NCI-H1417 (cell line): ENCODE results near the gene ZNF827.

Experiments
- DNase-seq, 3 experiments: peaks; one replicate each; lab custom pipeline; 2025; lab: John Stamatoyannopoulos, UW

Gene ZNF827

DNA sequence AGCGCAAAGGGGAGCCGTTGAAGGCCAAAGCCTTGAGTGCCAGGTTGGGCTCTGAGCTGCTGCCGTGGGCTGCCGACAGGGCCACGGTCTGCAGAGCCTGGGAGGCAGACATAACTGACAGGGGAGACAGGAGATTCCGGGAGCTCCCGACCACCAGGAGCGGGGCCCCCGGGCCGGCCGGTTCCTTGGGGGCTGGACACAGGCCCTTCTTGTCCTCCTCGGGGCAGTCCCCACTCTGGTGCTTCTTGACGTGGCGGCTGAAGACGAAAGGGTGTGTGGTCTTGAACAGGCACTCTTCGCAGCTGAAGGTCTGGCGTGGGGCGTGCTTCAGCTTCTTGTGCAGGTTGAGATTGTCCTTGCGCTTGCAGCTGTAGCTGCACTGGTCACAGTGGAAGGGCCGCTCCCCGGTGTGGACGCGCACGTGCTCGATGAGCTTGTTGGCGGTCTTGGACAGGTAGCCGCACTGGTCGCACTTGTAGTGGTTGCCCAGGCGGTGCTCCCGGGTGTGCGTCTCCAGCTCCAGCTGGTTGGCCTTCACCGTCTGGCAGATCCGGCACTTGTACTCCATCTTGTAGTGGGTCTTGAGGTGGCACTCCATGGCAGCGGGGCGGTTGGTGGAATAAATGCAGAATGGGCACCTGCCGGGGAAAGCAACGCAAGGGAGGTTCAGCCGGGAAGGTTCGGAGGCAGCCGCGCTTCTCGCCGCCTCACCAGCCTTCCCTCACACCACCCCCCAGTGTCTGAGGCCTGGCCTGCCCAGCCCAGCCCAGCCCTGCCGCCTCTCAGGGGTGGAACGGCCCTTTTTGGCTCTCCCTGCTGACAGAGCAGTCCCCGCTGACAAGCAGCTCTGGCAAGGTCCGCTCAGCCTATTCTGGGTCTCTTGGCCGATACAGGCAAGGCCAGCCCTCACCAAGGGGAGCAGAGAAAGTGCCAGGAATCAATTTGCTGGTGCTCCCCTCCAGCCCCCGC is 177.4 kb downstream of the ZNF827 start:
- no peak for DNase-seq

DNA sequence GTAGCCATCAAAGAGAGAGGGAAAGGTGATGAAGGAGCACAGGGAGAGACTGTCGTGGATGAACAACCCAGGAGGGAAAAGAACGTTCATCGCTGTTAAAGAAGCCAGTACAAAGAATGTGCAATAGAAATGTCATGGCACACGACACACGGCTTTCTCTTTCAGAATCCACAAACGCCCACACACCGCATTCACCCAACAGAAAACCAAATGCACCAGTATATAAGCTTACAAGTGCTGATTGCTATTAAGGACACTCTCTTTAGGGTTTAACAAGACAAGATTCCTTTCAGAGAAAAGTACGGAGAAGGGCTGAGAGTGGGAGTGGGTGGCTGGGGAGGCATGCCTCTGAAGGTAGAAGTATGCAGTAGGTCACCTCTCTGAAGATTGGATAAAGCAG is 178.4 kb downstream of the ZNF827 start:
- DNase-seq: no peak

DNA sequence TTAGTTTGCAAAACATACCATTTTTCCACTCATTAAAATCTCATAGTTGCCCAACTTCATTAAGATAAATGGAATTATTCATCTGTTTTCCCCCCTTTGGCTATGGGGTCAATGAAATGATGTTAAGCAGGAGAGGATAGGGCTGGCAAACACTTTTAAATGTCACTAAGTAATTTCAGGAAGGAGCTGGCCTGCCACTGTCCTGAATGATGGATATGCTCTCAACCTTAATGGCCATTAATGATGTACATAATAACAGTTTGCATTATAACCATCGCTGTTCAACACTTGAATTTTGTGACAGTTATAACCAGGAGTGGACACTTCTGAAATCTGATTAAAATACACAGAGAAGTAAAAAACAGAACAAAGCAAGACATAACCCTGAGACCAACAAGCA is 181.4 kb downstream of the ZNF827 start:
- peak in 2 of 3 experiments; percentile 42 to 90 for DNase-seq

DNA sequence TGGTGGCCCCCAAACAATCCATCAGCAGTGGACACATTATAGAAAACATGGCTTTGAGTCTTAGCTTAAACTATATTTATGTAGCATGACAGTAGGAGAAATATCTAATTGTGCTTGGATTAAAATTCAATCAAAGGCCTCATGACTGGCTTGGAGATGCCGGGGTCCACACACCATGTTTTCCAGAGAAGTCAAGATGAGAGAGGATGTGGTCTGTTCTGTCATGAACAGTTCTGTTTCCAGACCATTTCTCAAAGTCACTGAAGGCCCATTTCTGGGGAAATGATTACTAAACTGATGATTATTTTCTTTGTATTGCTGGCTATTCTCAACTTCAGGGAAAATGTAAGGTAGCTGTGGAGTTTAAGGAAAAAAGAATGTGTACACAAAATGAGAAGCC is 182.4 kb downstream of the ZNF827 start:
- DNase-seq: no peak

DNA sequence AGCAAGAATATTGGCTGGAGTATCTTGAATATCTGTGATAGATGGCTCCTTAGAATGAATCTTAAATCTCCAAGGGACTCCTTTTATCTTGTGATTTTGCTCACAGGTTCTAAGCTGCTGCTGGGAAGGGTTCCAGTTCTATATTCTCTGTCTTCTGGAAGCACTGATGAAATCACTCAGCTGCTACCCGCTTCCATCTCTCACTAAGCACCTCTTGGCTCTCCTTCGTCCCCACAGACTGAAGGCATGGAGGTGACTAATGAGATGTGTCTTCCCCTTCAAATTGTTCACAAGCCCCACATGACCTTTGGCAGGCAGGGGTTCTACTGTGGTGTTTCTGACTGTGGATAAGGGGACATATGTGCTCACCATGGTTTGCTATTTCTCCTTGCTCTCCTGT is 182.8 kb downstream of the ZNF827 start:
- DNase-seq: no peak

DNA sequence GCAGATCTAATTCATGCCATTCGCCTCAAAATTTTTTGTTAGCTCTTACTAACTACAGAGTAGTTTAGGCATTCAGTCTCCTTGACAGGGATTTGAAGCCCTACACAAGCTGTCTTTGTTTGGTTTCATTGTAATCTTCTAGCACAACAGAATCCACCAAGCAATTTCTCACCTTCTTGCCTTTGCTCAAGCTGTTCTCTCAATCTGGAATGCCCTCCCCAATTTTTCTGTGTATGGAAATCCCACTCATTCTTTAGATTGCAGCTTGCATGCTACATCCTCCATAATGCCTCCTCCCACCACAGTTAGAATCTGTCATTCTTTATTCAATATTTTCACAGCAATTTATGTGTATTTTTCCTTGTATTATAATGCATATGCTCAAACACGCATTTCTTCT is 195.0 kb downstream of the ZNF827 start:
- no peak for DNase-seq

DNA sequence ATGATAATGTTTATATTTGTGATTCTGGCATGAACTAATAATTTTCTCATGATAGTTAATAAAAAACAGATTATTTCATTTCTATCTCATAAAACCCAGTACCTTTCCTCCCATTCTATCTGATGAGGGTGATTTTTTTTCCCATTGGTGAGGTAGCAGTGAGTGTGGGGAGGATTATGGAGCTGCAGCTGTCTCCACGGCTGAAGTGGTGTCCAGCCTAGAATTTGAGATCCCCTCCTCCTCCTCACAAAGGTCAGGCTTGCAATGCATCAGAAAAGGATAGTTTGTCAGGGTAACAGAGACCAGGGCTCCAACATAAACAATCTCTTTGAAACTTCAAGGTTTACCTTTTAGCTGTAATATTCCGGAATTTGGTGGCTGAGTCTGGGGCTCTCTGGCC is 197.8 kb downstream of the ZNF827 start:
- no peak for DNase-seq

DNA sequence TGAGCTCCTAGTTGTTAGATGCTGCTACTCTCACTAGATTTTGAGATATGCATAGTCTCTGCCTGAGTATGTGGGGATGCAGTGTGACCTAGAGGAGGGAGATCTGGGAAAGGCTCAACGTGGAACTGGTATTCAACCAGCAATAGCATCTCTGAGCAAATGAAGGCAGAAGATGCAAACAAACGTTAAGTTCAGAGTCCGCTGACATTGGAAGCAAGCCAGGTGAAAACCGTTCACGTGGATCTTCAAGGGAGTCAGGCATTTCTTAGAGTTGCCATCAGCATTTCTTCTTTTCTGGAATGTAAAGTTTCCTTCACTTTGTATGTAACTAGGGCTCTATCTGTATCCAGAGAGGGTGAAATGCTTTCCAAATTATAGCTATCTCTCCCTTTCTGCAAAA is 198.8 kb downstream of the ZNF827 start:
- no peak for DNase-seq

DNA sequence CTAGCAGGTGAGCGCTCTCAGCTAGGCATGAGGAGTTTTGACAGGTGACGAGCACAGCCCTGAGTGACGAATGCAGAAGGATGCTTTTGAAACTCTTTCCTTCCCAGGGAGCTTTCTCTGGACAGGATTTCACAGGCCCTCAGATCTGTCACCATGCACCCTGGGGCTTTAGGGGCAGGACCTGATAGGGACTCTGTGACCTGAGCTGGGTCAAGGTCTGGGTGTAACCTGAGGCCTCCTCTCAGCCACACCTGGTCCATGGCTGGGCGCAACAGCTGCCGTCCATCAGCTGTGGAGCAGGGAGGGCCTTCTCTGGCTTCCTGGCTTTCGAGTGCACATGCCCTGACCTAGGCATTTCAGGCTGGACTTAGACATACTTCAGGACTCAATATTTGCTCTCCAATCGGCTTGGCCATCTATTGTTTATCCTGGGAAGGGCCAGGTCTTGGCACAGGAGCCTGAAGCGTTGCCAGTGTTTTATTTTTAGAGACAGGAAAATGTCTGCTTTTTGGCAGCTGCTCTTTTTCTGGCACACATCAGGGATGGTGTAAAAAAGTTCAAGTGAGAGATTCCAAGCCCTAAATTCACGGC is 202.3 kb downstream of the ZNF827 start:
- DNase-seq: peak in 2 of 3 experiments; percentile 16 to 50

DNA sequence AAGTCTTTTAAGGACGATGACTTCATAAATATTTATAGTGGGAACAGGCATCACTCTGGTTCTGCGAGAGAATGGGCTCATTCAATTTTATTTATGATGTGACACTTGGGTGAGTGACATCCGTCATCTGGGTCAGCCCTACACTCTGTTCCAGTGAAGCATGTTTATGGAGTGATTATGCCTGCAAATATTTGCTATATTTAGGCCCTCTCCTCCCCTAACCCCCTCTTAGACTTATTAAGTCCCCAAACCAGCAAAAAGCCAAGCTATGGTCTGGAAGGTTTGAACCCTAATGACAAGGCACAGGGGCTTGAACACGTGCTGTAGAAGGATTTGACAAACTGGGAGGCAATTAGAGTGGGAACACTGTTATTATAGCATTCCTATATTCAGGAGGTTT is 202.8 kb downstream of the ZNF827 start:
- no peak for DNase-seq

DNA sequence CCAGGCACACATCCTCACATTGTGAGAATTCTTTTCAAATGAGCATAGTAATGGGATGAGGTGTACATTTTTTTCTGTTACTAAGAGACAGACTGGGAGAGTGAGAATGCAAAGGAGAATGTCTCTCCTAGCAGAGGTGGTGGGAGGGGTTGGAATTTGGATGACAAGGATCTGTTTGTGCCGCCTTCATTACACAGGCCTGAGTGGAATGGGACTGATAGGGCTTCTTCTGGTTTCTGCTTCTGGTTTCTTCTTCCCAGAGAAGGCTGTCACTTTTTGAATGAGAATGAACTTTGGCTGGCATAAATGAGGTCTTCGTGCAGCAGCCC is 203.3 kb downstream of the ZNF827 start:
- DNase-seq: no peak

DNA sequence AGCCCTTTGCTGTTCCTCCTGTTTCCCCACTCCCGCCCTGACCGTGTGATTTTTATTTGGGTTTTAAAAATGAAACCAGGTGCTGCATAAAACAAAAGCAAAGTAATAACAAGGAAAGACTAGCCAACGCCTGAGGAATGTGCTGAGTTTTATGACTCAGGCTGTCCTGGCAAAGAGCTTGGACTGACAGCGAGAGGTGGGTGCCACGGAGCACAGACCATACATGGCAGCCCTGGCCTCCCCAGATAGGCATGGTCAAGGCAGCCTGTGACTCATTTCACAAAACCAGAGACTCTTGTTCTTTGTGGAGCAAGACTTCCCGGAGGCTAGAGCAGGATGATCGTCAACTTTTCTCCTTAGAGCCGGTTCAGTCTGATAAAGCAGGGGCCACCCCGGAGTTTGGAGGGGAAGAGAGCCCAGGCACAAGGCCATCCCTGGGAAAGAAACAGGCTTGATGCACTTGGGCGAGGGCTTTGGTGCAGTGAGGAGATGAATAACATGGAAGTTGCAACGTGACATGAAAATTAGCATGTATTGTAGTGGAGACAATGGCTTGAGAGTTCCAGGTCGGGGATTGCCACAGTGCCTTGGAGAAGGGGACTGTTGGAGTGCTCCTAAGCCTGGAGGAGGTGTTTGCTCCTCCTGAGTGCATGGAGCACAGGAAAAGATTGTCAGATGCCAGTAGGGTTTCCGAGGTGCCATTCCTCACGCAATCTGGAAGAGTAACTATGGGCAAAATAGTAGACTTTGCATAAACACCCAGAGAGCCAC is 203.9 kb downstream of the ZNF827 start:
- DNase-seq: no peak

DNA sequence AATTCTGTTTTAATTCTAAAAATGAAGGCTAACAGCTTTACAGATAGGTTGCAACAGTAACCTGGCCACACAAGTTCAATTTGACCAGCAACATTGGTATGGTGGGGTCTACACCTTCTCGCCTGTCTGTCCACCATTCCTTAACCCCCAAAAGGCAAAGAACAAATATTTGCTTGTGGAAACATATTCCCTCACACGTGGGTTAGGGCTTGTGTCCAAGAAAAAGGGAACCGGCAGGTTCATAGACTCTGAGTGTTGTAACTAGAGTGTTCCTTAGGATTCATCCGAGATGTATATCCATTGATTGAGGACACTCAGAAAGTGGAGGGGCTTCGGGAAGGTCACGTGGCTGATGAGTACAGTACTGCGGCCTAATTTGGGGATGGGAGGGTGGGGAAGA is 204.6 kb downstream of the ZNF827 start:
- no peak for DNase-seq

DNA sequence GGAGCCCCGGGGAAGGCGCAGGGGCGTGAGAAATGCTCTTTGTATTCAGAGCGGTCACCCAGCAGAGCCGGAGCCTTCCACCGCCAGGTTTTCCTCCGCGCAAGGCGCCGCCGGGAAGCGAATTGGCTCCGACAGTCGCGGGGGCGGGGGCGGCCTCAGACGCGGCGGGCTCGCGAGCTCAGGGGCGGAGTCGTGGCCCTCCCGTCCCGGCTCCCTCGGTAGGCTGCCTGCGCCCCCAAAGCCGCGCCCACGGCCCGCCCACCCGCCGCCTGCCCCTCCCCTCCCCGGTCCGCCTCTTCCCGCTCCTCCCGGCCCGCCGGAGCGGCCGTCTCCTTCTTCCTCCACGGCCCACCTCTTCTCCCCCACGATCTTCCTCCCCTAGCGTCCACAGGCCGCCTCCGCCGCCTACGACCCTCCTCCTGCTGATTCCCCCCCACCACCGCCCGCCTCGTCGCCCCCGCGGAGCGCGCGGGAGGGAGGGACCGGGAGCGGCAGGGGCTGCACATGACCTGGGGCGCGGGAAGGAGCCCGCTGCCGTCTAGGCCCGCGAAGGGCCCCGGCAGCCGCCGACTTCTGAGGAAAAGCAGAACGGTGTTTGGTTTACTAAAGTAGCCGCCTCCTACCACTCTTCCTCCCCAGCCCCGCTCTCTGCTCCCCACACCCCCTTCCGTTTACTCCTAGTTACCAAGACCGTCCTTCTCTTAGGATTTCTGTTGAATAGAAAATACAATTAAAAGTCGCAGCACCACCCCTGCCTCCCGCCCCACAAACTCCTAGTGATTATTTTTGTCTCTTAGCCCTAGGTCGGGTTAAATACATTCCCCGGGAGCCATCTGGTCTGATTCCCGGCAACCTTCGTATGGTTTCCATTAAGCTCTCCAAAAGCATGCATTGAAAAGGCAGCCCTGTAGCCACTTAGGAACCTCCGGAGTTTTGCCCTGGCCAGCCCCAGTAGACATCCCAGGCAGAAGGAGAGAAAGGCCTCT is 205.4 kb downstream of the ZNF827 start:
- peak; percentile 68 to 86 (median 85) for DNase-seq

DNA sequence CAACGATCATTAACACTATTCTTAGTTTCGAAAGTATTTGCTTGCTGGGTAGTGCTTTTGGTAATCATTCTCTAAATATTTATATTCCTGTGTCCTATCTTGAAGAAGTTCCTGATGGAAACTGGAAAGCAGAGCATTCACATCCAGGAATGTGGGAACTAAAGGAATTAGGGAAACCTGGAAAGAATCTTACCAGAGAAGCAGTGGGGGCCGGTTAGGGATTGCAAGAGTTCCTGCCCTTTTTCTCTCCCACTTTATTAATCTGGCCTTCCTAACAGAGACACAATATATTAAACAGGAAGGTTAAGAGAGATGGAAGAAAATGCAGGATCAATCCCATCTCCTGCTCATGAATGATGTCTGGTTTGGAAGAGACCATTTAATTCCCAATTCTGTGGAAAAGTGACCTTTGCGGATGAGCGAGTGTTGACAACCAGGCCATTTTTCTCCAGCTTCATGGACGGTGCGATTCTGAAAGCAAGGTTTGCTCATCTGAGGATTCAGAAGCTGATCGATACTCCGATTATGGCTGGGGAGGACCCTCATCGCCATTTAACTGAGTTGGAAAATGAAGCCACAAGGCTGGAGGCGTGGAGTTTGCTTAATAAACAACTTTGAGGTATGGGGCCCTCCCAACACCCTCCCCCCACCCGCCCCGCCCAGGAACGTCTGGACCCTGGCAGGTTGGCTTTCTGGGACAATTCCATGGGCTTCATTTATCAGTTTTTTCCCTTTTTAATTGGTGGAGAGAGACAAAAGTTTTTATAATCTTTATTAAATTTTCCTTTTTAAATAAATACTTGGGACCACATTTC is 206.4 kb downstream of the ZNF827 start:
- DNase-seq: no peak

DNA sequence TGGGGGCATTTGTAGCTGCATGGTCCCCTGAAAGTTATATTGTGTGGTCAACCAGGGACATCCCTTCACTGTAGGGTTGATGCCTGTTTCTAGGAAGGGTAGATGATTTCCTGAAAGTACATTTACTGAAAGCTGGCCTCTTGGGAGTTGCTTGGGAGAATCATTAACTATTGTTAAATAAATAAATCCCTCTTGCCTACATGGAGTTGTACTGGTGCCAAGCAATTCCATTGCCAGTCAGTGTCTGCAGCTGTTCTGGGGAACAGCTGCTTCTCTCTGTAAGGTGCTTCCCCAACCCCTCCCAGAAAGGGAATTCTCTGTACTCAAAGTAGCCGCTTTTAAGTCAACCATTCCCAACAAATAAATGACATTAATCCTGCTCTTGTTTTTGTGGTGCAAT is 207.6 kb downstream of the ZNF827 start:
- peak; percentile 20 to 62 (median 29) for DNase-seq

DNA sequence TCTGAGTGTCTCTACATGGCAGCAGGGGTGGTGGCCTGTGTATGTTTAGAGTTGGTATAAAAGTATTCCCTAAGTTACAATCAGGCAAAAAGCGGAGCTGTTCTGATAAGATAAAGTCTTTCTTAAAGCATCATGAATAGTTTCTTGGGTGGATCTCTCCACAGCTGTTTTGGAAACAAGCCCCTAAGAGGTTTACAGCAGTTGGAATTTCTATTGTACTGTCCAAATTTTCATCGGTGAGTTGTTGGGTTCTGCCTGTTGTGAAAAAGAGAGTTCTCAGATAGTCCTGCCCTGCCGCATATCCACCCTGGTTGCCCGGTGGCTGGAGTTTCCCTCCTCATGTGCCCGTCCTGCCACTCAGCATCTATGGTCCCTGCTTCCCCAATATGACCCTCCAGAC is 208.6 kb downstream of the ZNF827 start:
- no peak for DNase-seq

DNA sequence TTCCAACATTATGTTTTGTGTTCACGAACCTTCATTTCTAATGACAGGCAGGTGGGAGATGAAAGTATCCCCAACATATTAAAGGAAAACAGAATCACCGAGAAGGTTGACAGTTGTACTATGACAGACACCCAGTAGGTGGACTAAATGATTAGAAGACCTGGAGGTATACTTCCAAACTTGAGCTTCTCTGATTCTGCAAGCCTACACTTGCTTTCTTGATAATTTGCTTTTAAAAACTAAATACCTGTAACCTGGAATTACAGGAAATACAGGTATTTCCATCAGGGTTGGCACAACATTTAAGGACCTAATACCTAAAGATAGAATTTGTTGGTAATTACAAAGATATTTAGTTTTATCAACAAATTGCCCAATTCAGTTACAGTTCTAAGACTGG is 215.3 kb downstream of the ZNF827 start:
- DNase-seq: no peak

DNA sequence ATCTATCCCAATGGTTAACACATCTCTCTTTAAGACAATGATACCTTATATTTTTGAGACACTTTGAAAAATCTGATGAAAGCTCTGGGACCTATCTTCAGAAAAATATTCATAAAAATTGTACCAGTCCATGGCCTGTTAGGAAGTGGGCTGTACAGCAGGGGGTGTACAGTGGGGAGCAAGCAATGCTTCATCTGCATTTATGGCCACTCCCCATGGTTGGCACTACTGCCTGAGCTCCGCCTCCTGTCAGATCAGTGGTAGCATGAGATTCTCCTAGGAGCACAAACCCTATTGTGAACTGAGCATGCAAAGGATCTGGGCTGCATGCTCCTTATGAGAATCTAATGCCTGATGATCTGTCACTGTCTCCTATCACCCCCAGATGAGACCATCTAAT is 216.1 kb downstream of the ZNF827 start:
- no peak for DNase-seq

DNA sequence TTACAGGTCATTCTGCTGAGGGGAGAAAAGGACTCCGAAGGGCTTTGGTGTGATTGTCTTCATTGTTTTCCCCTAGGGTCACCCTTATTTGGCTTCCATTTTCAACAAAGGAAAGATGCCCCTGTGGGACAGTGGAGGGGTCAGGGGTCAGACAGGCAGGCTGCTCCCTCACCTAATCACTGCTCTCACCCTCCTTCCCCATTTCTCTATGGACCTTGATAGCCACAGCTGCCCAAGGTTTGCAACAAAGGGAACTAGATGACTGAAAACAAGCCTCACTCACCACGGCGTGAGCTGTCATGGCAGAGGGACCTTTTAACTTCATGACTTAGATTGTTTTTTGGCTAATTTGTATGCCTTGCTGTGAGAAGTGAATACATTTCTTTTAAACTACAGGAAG is 218.0 kb downstream of the ZNF827 start:
- DNase-seq: no peak
